HG03103 (cell line): ENCODE results near the gene ECT2L.
"Not testable (repeated sequence)": the region's sequence is repeated elsewhere in the genome, so short reads cannot be mapped to it uniquely, and the experiment has no call there.

Experiments
- ATAC-seq: cut with Tn5 transposase; IDR thresholded peaks from one replicate; pipeline ENCODE4 v1.9.1; 2021; ENCODE audit warnings: low read depth; ENCODE audit not compliant: unreplicated experiment

The ECT2L gene

DNA sequence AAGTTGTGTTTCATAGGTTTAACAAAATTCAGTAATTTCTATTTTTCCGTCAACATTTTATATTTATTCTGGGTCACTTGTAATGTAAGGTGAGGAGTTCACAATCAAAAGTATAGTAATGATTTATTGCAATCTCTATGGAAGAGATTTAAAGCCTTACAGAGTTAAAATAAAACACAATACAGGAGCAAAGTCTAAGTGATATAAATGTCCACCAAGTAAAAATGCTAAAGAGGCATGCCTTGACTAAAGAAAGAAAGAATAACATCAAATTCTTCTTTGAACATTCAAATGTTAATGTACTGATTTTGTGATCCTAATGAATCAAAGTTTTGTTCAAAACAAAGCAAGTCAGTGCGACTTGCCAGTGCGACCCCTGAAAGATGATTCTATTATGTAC is 130.7 kb downstream of the ECT2L start:
- no peak for ATAC-seq

DNA sequence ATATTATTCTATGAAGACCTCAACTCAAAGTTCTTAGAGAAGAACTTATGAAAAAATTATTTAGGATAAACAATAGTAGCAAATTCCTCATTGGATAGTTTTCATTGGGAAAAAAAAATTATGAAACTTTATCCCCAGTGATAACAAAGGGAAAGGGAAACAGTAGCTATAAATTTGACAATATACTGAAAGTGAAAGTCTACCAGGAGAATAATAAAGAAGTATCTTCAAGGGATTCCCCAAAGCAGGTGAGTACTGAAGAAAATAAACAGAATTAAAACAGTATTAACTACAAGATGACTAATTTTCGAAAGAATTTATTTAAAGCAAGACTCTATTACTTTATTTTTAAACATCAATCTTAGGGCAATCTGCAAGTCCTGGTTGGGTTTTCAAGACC is 135.8 kb downstream of the ECT2L start:
- no peak for ATAC-seq

DNA sequence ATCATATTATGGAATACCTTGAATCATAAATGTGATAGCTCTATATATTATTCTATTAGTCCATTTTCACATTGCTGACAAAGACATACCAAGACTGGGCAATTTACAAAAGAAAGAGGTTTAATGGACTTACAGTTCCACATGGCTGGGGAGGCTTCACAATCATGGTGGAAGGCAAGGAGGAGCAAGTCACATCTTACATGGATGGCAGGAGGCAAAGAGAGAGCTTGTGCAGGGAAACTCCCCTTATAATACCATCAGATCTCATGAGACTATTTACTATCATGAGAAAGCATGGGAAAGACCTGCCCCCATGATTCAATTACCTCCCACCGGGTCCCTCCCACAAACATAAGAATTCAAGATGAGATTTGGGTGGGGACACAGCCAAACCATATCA is 141.0 kb downstream of the ECT2L start:
- ATAC-seq, result not testable (repeated sequence)

DNA sequence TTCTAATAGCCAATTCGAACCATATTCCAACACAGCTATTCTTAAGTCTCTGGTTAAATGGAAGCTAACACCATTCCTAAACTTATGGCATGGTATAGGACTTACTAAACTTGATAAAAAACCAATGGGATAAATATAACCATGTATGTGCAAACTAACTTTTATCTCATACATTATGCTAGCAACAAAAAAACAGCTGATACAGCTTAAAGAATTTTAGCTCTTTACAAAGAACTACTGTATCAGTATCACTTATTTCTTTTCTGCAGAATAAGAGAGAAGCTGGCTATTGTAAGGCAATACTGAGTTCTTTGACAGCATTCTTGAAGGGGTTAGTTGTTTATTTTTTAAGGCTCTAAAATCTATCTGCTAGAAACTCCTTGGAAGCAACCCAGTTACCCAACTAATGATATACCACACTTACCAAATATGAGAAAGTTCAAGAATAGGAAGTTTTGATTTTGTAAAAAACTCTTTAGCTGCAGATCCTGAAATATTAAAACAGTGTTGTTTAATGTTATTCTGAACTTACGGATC is 147.3 kb downstream of the ECT2L start:
- ATAC-seq, result no peak

DNA sequence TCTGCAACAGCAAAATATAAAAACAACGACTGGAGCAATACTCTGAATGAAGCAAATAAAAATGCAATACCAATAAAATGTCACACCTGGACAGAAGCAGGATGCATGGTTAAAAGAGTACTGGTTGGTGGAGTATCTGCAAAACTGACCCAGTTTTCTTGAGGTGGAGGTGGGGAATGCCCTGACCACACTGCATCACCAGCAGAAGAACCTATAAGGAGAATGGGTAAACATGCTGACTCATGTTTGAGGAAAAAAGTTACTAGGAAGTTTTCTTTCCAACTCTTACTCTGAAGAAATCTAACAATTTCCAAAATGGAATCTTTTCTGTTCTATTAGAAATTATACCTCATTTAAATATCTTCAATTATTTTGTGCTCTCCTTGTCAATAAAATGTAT is 148.5 kb downstream of the ECT2L start:
- ATAC-seq, result no peak

DNA sequence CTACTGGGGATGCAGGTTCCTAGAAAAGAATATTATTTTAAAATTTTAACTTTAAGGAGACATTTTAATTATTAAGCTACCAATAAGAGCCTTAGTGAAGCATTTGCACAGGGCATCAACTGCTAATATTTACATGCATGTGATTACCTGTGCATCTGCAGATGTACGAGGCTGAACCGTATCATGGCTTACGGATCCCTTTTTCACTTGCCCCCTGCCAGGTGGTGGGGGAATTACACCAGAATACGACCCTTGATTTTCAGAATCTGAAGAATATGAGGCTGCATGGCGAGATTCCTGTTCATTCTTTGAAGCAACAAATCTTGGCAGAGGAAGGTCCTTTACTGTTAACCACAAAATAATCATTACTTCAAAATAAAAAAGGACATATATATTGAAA is 149.5 kb downstream of the ECT2L start:
- ATAC-seq, result no peak

DNA sequence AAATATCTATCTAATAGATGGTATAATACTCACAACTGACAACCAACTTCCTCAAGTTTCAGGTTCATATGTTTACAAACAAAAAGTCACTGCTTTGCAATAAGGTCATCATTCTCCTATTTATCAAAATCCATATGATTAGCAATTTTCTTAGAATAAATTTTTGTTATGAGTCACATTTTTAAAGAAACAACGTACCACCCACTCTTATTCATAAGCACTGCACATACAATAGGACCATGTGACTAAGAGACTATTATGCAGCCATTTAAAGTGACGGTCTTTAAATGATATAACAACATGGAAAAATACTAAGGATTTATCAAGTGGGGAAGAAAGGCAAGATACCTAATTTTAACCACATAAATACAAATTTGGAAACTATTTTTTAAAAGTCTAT is 152.1 kb downstream of the ECT2L start:
- no peak for ATAC-seq

DNA sequence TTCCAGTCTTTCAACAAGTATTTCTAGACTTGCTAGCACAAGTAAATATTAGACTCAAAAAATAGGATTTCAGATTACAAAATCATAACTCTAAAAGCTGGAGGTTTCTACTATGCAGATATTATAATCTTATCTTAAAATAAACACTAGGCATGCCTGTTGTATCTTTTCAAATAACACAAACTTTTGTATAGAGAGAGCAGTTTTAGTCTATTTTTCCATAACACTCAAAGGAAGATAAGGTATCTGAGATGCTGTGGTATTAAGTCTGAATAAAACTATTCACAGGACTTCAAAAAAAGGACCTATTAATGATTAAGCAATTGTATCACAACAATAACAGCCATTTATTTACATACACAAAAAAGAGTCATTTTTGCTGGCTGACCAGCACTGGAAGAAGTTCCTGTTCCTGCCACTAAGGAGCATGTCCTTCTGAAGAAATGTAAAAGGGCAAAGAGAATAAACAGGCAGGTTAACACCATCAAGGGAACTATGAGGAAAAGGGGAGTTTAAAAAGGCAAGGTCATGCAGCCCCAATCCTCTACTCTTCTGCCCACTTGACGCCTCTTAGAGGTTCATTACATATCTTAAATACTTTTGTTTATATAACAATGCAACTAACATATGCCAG is 152.8 kb downstream of the ECT2L start:
- no peak for ATAC-seq

DNA sequence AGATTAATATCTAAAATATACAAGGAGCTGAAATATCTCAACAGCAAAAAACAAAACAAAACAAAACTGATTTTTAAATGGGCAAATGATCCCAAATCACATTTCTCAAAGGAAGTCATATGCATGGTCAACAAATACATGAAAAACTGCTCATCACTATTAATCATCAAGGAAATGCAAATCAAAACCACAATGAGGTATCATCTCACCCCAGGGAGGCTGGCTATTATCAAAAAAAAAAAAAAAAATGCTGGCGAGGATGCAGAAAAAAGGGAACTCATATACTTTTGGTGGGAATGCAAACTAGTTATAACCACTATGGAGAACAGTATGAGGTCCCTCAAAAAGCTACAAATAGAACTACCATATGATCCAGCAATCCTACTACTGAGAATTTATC is 157.6 kb downstream of the ECT2L start:
- ATAC-seq, result no peak
